Cortex of kidney (tissue), 1 donor: Measurements from ENCODE around the gene MPC2.
"Not testable (repeated sequence)": the region's sequence is repeated elsewhere in the genome, so short reads cannot be mapped to it uniquely, and the experiment has no call there.

Source experiments
- DNase-seq: peaks from one replicate; lab custom pipeline; 2025; lab: John Stamatoyannopoulos, UW

The MPC2 gene

GRCh38 chr1:167904652-167905130 is 32.2 kb downstream of the MPC2 start:
- no peak for DNase-seq

- no peak for DNase-seq
These were observed 36.0 kb downstream of the MPC2 start for GRCh38 chr1:167900907-167901306.

GRCh38 chr1:167899253-167899681 is 37.6 kb downstream of the MPC2 start:
- DNase-seq, result no peak

GRCh38 chr1:167898578-167899222 is 38.2 kb downstream of the MPC2 start:
- DNase-seq, result no peak

- no peak for DNase-seq
These were observed 43.1 kb downstream of the MPC2 start for GRCh38 chr1:167893798-167894197.

- no peak for DNase-seq
These were observed 46.5 kb downstream of the MPC2 start for GRCh38 chr1:167890400-167890799.

GRCh38 chr1:167887187-167887586 is 49.7 kb downstream of the MPC2 start:
- DNase-seq, result not testable (repeated sequence)

- DNase-seq, result no peak
These were observed 54.5 kb downstream of the MPC2 start for GRCh38 chr1:167882376-167882775.

- no peak for DNase-seq
These were observed 55.1 kb downstream of the MPC2 start for GRCh38 chr1:167881786-167882185.

- DNase-seq, result no peak
These were observed 55.8 kb downstream of the MPC2 start for GRCh38 chr1:167881069-167881468.

- DNase-seq, result no peak
These were observed 56.3 kb downstream of the MPC2 start for GRCh38 chr1:167880580-167881021.

GRCh38 chr1:167879508-167879907 is 57.4 kb downstream of the MPC2 start:
- DNase-seq, result no peak

GRCh38 chr1:167878372-167879160 is 58.3 kb downstream of the MPC2 start:
- DNase-seq, result no peak

GRCh38 chr1:167876597-167877175 is 60.2 kb downstream of the MPC2 start:
- no peak for DNase-seq

GRCh38 chr1:167871331-167871730 is 65.5 kb downstream of the MPC2 start:
- DNase-seq, result no peak

GRCh38 chr1:167869157-167870001 is 67.5 kb downstream of the MPC2 start:
- not testable (repeated sequence) for DNase-seq

- DNase-seq, result not testable (repeated sequence)
These were observed 70.0 kb downstream of the MPC2 start for GRCh38 chr1:167866739-167867414.
